IMR-90 (cell line): Measurements from ENCODE around the gene ARHGAP10. TPM values are rescaled to one million over a fixed set of nuclear protein-coding genes. Genes with fewer than 3 reads are reported as not detected.

Experiments
- ATAC-seq: fragments of 200-7000 bp; cut with Tn5 transposase; 2 replicates; pipeline ENCODE4 v1.9.1; 2020; ENCODE audit warnings: low read depth, mild to moderate bottlenecking, moderate library complexity
- BruUV-seq: library from RNA; stranded (reverse); fragments of 400-500 nt; replicated peaks from 2 replicates; lab custom pipeline; 2021; lab: Mats Ljungman, UMichigan
- CTCF ChIA-PET: fragments of 300-600 bp; formaldehyde crosslinking; extraction: SDS; loops from one replicate; lab custom pipeline; 2021; ENCODE audit warnings: antibody characterized with exemption; lab: Yijun Ruan, JAX
- POLR2A ChIA-PET: fragments of 300-600 bp; sonication (Branson Sonifier 250); formaldehyde crosslinking; loops from one replicate; lab custom pipeline; 2022; ENCODE audit warnings: antibody characterized with exemption; ENCODE audit not compliant: unreplicated experiment; lab: Charles Lee
- DNase-seq: peaks from one replicate; pipeline ENCODE4 v3.0.0; 2013
- H2AFZ ChIP-seq: replicated peaks from 2 replicates; pipeline ENCODE3; 2013; ENCODE audit warnings: low read length, mild to moderate bottlenecking; ENCODE audit not compliant: poor library complexity
- H2AK5ac ChIP-seq: 2 replicates; pipeline ENCODE4 v1.6.1; 2013; ENCODE audit warnings: low read depth, low read length, inconsistent platforms
- H2AK9ac ChIP-seq: replicated peaks from 2 replicates; pipeline ENCODE3; 2013; ENCODE audit warnings: mild to moderate bottlenecking, low read depth, low read length, moderate library complexity; ENCODE audit not compliant: poor library complexity
- H2BK120ac ChIP-seq: 2 replicates; pipeline ENCODE4 v1.6.1; 2013; ENCODE audit warnings: low read depth, low read length, inconsistent platforms
- H2BK15ac ChIP-seq: 3 replicates; pipeline ENCODE4 v1.6.1; 2013; ENCODE audit warnings: low read depth, low read length, inconsistent platforms
- H2BK20ac ChIP-seq: 2 replicates; pipeline ENCODE4 v1.6.1; 2013; ENCODE audit warnings: low read depth, mild to moderate bottlenecking, inconsistent platforms, low read length, moderate library complexity
- H2BK5ac ChIP-seq: 2 replicates; pipeline ENCODE4 v1.6.1; 2013; ENCODE audit warnings: mild to moderate bottlenecking, low read depth, low read length, inconsistent platforms; ENCODE audit not compliant: poor library complexity, severe bottlenecking
- H3K14ac ChIP-seq: replicated peaks from 2 replicates; pipeline ENCODE4 v1.6.1; 2013; ENCODE audit warnings: low read depth, low read length, inconsistent platforms
- H3K18ac ChIP-seq: 2 replicates; pipeline ENCODE4 v1.6.1; 2013; ENCODE audit warnings: low read depth, low read length, control low read depth
- H3K23ac ChIP-seq: 2 replicates; pipeline ENCODE4 v1.6.1; 2013; ENCODE audit warnings: low read depth, low read length, inconsistent platforms
- H3K27ac ChIP-seq: 2 replicates; pipeline ENCODE4 v1.5.1; 2013; ENCODE audit warnings: mild to moderate bottlenecking, control low read depth, low read length; ENCODE audit not compliant: insufficient read depth
- H3K27me3 ChIP-seq: 2 replicates; pipeline ENCODE4 v1.6.1; 2013; ENCODE audit warnings: low read length; ENCODE audit not compliant: control insufficient read depth, insufficient read depth
- H3K36me3 ChIP-seq: 2 replicates; pipeline ENCODE4 v1.6.1; 2013; ENCODE audit warnings: low read length, mixed read lengths; ENCODE audit not compliant: control insufficient read depth, insufficient read depth
- H3K4ac ChIP-seq: 2 replicates; pipeline ENCODE4 v1.6.1; 2013; ENCODE audit warnings: low read depth, low read length, inconsistent platforms
- H3K4me1 ChIP-seq: 2 replicates; pipeline ENCODE4 v1.6.1; 2013; ENCODE audit warnings: low read length, mixed read lengths; ENCODE audit not compliant: control insufficient read depth, insufficient read depth
- H3K4me2 ChIP-seq: 2 replicates; pipeline ENCODE4 v1.6.1; 2013; ENCODE audit warnings: low read depth, mild to moderate bottlenecking, control low read depth, low read length, moderate library complexity
- H3K4me3 ChIP-seq: 2 replicates; pipeline ENCODE4 v1.5.1; 2013; ENCODE audit warnings: low read depth, mild to moderate bottlenecking, control low read depth, low read length, moderate library complexity; ENCODE audit not compliant: insufficient read depth
- H3K56ac ChIP-seq: 2 replicates; pipeline ENCODE4 v1.6.1; 2013; ENCODE audit warnings: low read length, inconsistent platforms; ENCODE audit not compliant: insufficient read depth; ENCODE audit errors: extremely low read depth
- H3K79me1 ChIP-seq, 2 experiments: 2 replicates each; pipeline ENCODE4 v1.6.1; 2013; ENCODE audit warnings: low read length in 2 of 2, inconsistent platforms in 1 of 2, low read depth in 1 of 2
- H3K9ac ChIP-seq: 2 replicates; pipeline ENCODE4 v1.6.1; 2013; ENCODE audit warnings: low read depth, low read length, control low read depth
- H3K9me1 ChIP-seq: 2 replicates; pipeline ENCODE4 v1.6.1; 2013; ENCODE audit warnings: low read length, inconsistent platforms; ENCODE audit not compliant: insufficient read depth
- H3K9me3 ChIP-seq: 2 replicates; pipeline ENCODE4 v1.6.1; 2013; ENCODE audit warnings: low read length; ENCODE audit not compliant: control insufficient read depth, insufficient read depth
- H4K20me1 ChIP-seq: 2 replicates; pipeline ENCODE4 v1.6.1; 2013; ENCODE audit warnings: low read length, inconsistent platforms; ENCODE audit not compliant: insufficient read depth
- H4K5ac ChIP-seq: 2 replicates; pipeline ENCODE4 v1.6.1; 2013; ENCODE audit warnings: mild to moderate bottlenecking, low read depth, low read length, control low read depth
- H4K8ac ChIP-seq, 2 experiments: 2 replicates each; pipeline ENCODE4 v1.6.1; 2013; ENCODE audit warnings: low read depth in 2 of 2, low read length in 2 of 2, control low read depth in 1 of 2, inconsistent platforms in 1 of 2
- H4K91ac ChIP-seq: 2 replicates; pipeline ENCODE4 v1.6.1; 2013; ENCODE audit warnings: low read depth, low read length, inconsistent platforms; ENCODE audit not compliant: insufficient read depth
- BHLHE40 ChIP-seq: fragments of 150-350 bp; IDR thresholded peaks from 2 replicates; pipeline ENCODE4 v1.6.1; 2016; ENCODE audit warnings: mild to moderate bottlenecking, low read depth, low read length
- CEBPB ChIP-seq: IDR thresholded peaks from 2 replicates; pipeline ENCODE4 v1.6.1; 2012; ENCODE audit warnings: low read depth, low read length, improper control_type of control experiment
- CHD1 ChIP-seq: IDR thresholded peaks from 2 replicates; pipeline ENCODE4 v1.6.1; 2012; ENCODE audit warnings: low read depth, low read length, improper control_type of control experiment
- CTCF ChIP-seq: conservative IDR thresholded peaks from 2 replicates; pipeline ENCODE4 v1.5.1; 2012; ENCODE audit warnings: mild to moderate bottlenecking, low read depth, low read length, improper control_type of control experiment
- ELK1 ChIP-seq: fragments of 150-350 bp; IDR thresholded peaks from 2 replicates; pipeline ENCODE4 v1.6.1; 2016; ENCODE audit warnings: low read depth, mild to moderate bottlenecking, low read length, moderate library complexity, borderline replicate concordance
- FOS ChIP-seq: fragments of 150-350 bp; IDR thresholded peaks from 2 replicates; pipeline ENCODE4 v1.6.1; 2016; ENCODE audit warnings: low read depth, low read length
- MAFK ChIP-seq: IDR thresholded peaks from 2 replicates; pipeline ENCODE4 v1.6.1; 2012; ENCODE audit warnings: low read depth, low read length, improper control_type of control experiment
- MAZ ChIP-seq: IDR thresholded peaks from 2 replicates; pipeline ENCODE4 v1.6.1; 2012; ENCODE audit warnings: low read depth, mild to moderate bottlenecking, low read length, improper control_type of control experiment, moderate library complexity, borderline replicate concordance
- MXI1 ChIP-seq: IDR thresholded peaks from 2 replicates; pipeline ENCODE4 v1.6.1; 2012; ENCODE audit warnings: low read depth, mild to moderate bottlenecking, low read length, moderate library complexity, borderline replicate concordance
- NFE2L2 ChIP-seq: fragments of 150-350 bp; IDR thresholded peaks from 2 replicates; pipeline ENCODE4 v1.6.1; 2016; ENCODE audit warnings: low read depth, mild to moderate bottlenecking, low read length
- POLR2A ChIP-seq: IDR thresholded peaks from 2 replicates; pipeline ENCODE4 v1.6.1; 2012; ENCODE audit warnings: mild to moderate bottlenecking, low read depth, low read length
- RAD21 ChIP-seq: IDR thresholded peaks from 2 replicates; pipeline ENCODE4 v1.6.1; 2012; ENCODE audit warnings: low read length, improper control_type of control experiment
- RCOR1 ChIP-seq: IDR thresholded peaks from 2 replicates; pipeline ENCODE4 v1.6.1; 2012; ENCODE audit warnings: mild to moderate bottlenecking, low read length, improper control_type of control experiment; ENCODE audit not compliant: insufficient replicate concordance
- RFX5 ChIP-seq: IDR thresholded peaks from 2 replicates; pipeline ENCODE4 v1.8.0; 2012; ENCODE audit warnings: low read depth, mild to moderate bottlenecking, low read length, moderate library complexity
- SMC3 ChIP-seq: fragments of 150-350 bp; IDR thresholded peaks from 2 replicates; pipeline ENCODE4 v1.6.1; 2016; ENCODE audit warnings: low read depth, mild to moderate bottlenecking, antibody characterized with exemption, low read length, moderate library complexity
- USF2 ChIP-seq: fragments of 150-350 bp; IDR thresholded peaks from 2 replicates; pipeline ENCODE4 v1.6.1; 2017; ENCODE audit warnings: mild to moderate bottlenecking, antibody characterized with exemption, low read length, low read depth
- WGBS, 2 experiments: methylation state at CpG; one replicate each; pipeline versions ENCODE4 v1.1.5 to v1.1.7; 2013; ENCODE audit warnings: missing lambda C conversion rate in 2 of 2; ENCODE audit not compliant: insufficient read length in 1 of 2; ENCODE audit errors: extremely low coverage in 2 of 2; 5-methylcytosine and 5-hydroxymethylcytosine counted together
- dilution Hi-C: fragments of 300-500 bp; cut with HindIII; formaldehyde crosslinking; loops from one replicate; pipeline ENCODE4 v1.14.3; 2018; ENCODE audit warnings: low sequenced_read_pairs; ENCODE audit not compliant: unreplicated experiment
- in situ Hi-C: fragments of 300-500 bp; cut with MboI; formaldehyde crosslinking; loops from 3 replicates; pipeline ENCODE4 v1.14.3; 2019; ENCODE audit warnings: low sequenced_read_pairs, inconsistent platforms, mixed read lengths
- intact Hi-C: fragments of 100-400 bp; cut with micrococcal nuclease; formaldehyde crosslinking; loops from 2 replicates; pipeline ENCODE4 v1.10.0; 2022
- polyA plus RNA-seq, 3 experiments: library from polyadenylated mRNA; depleted of rRNA; stranded (reverse); fragments of >200 nt; gene quantifications; 2 replicates each; pipeline ENCODE4 v1.2.3, GENCODE V29; 2012; ENCODE audit warnings: low replicate concordance in 1 of 3
- total RNA-seq: library from RNA; depleted of rRNA; stranded (reverse); fragments of >200 nt; gene quantifications from 2 replicates; pipeline ENCODE4 v1.2.3, GENCODE V29; 2012

The ARHGAP10 gene
- total and polyA plus RNA-seq, 2 of the 4 experiments (the other 2 are of a cell fraction): 27.1 to 29.4 TPM

DNA sequence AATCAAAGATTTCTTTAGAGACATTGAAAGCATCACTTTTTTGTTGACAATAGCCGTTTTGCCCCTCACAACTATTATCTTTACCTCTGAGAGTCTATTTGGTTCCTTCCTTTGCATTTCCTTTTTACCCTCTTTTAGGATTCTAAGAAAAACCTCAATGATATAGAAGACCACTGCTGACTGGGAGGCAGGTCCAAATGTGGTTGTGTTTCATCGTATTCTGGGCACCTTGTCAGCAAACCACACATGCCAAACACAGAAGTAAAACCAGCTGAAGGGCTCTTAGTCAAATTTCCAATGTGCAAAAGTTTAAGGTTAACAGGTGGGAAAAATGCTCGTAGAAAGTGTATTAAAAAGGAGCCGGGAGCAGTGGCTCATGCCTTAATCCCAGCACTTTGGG, 42.8 kb upstream of the ARHGAP10 start:
- Histone ChIP-seq H2BK15ac (no peak overlapping the region), H2BK20ac (no peak overlapping the region), H3K9me3 (no peaks in the 10 kb centered on the region), H2AFZ (no peak overlapping the region), H3K27ac (no peak overlapping the region), H3K23ac (no peak overlapping the region), H3K4me2 (no peak overlapping the region), H2BK5ac (no peak overlapping the region), H3K56ac (no peak overlapping the region), H2BK120ac (no peak overlapping the region), H3K4me3 (no peak overlapping the region), H2AK9ac (no peak overlapping the region), H4K20me1 (no peaks in the 10 kb centered on the region), H3K79me1 (peaks cover 0 to 6% of the 10 kb centered on the region in 2 experiments; a peak in 2 of 4 replicates), H4K8ac (no peak overlapping the region), H3K14ac (no peak overlapping the region), H4K5ac (no peak overlapping the region), H2AK5ac (no peak overlapping the region), H3K9ac (no peak overlapping the region), H3K36me3 (no peaks in the 10 kb centered on the region), H3K9me1 (no peaks in the 10 kb centered on the region; the same call in 1 of the 2 replicates), H3K4ac (no peak overlapping the region), H3K18ac (no peak overlapping the region), H3K27me3 (peaks cover 1% of the 10 kb centered on the region; the same call in 1 of the 2 replicates), H3K4me1 (no peaks in the 10 kb centered on the region), H4K91ac (no peak overlapping the region)
- dilution Hi-C loops (no loop called here), in situ Hi-C loops (no loop called here), intact Hi-C loops (no loop called here)
- POLR2A ChIA-PET: no interaction called here
- 83% methylated on average over 2 of the region's 4 CpGs; no CpG with 5 or more reads in 1 of the 2 experiments for WGBS, 2 experiments
- ATAC-seq: no peak
- DNase-seq: no peak
- CTCF ChIA-PET: no interaction called here
- TF ChIP-seq MAFK (no peak), RAD21 (no peak), RFX5 (no peak), FOS (no peak), NFE2L2 (no peak), CTCF (no peak), MXI1 (no peak), MAZ (no peak), RCOR1 (no peak), CEBPB (no peak), USF2 (no peak), SMC3 (no peak), POLR2A (no peak), ELK1 (no peak), BHLHE40 (no peak), CHD1 (no peak)
- BruUV-seq: no TSS peak
